Kidney glomerular epithelial cell (primary cell): Measurements from ENCODE around the gene KRT86.
"Not testable (repeated sequence)": the region's sequence is repeated elsewhere in the genome, so short reads cannot be mapped to it uniquely, and the experiment has no call there.

Experiments
- DNase-seq: peaks from one replicate; lab custom pipeline; 2025; lab: John Stamatoyannopoulos, UW

The KRT86 gene

GRCh38 chr12:52267699-52268098 is 6.7 kb upstream of the KRT86 start:
- no peak for DNase-seq

- DNase-seq: no peak
These were observed 6.2 kb upstream of the KRT86 start for GRCh38 chr12:52268212-52268611.

- no peak for DNase-seq
These were observed 3.8 kb upstream of the KRT86 start for GRCh38 chr12:52270541-52271070.

- DNase-seq: no peak
These were observed 3.3 kb upstream of the KRT86 start for GRCh38 chr12:52271158-52271557.

- no peak for DNase-seq
These were observed 1.2 kb downstream of the KRT86 start for GRCh38 chr12:52275686-52276085.

GRCh38 chr12:52277486-52278245 is 3.2 kb downstream of the KRT86 start:
- DNase-seq: no peak

GRCh38 chr12:52278575-52279421 is 4.4 kb downstream of the KRT86 start:
- peak; percentile 34 for DNase-seq

- peak; percentile 84 for DNase-seq
These were observed 5.2 kb downstream of the KRT86 start for GRCh38 chr12:52279422-52280318.

- peak; percentile 93 for DNase-seq
These were observed 5.9 kb downstream of the KRT86 start for GRCh38 chr12:52280319-52280795.

GRCh38 chr12:52280796-52281560 is 6.5 kb downstream of the KRT86 start:
- DNase-seq: peak; percentile 96

GRCh38 chr12:52284562-52285171 is 10.2 kb downstream of the KRT86 start:
- no peak for DNase-seq

GRCh38 chr12:52285172-52285745 is 10.8 kb downstream of the KRT86 start:
- peak; percentile 40 for DNase-seq

- no peak for DNase-seq
These were observed 11.5 kb downstream of the KRT86 start for GRCh38 chr12:52285851-52286530.

- not testable (repeated sequence) for DNase-seq
These were observed 12.7 kb downstream of the KRT86 start for GRCh38 chr12:52286857-52287785.

- DNase-seq: not testable (repeated sequence)
These were observed 13.7 kb downstream of the KRT86 start for GRCh38 chr12:52287816-52288805.

- not testable (repeated sequence) for DNase-seq
These were observed 16.2 kb downstream of the KRT86 start for GRCh38 chr12:52290483-52291134.
